HepG2 (cell line): ENCODE data around the gene SBK1. TPM values are rescaled to one million over a fixed set of nuclear protein-coding genes. Genes with fewer than 3 reads are reported as not detected.

Experiments used
- AHR ChIP-seq: IDR thresholded peaks from 2 replicates; pipeline ENCODE4 v1.6.1; 2018; ENCODE audit warnings: missing genetic modification reagents, missing compliant biosample characterization
- EED ChIP-seq: sonication (generic); formaldehyde crosslinking; IDR thresholded peaks from 2 replicates; pipeline ENCODE4 v1.5.0; 2020; ENCODE audit warnings: mild to moderate bottlenecking, missing genetic modification reagents
- GABPA ChIP-seq, 2 experiments: IDR thresholded peaks; 2 replicates each; pipeline ENCODE4 v1.6.1; 2011 to 2016; ENCODE audit warnings: low read depth in 2 of 2, low read length in 1 of 2, missing biosample characterization in 1 of 2, missing genetic modification characterization in 1 of 2
- IRX3 ChIP-seq: sonication (generic); formaldehyde crosslinking; IDR thresholded peaks from 2 replicates; pipeline ENCODE4 v1.8.1; 2023; ENCODE audit warnings: mild to moderate bottlenecking, low read depth, missing genetic modification reagents, borderline replicate concordance
- MED13 ChIP-seq: sonication (generic); formaldehyde crosslinking; IDR thresholded peaks from 2 replicates; pipeline ENCODE4 v1.5.0; 2020; ENCODE audit warnings: missing genetic modification reagents
- MXD4 ChIP-seq: IDR thresholded peaks from 2 replicates; pipeline ENCODE4 v1.6.1; 2016; ENCODE audit warnings: mild to moderate bottlenecking, missing biosample characterization, missing genetic modification reagents
- RBM39 ChIP-seq: fragments of 200-400 bp; formaldehyde crosslinking; IDR thresholded peaks from one replicate; pipeline ENCODE4 v1.6.1; 2018; ENCODE audit warnings: antibody characterized with exemption, mild to moderate bottlenecking, low read depth, low read length; ENCODE audit not compliant: poor library complexity, severe bottlenecking
- SMAD9 ChIP-seq: sonication (generic); formaldehyde crosslinking; IDR thresholded peaks from 2 replicates; pipeline ENCODE4 v1.5.1; 2020; ENCODE audit warnings: mild to moderate bottlenecking, missing genetic modification reagents
- SOX6 ChIP-seq, 2 experiments: fragments of 450-650 bp in 1 of 2; sonication (generic) in 1 of 2; formaldehyde crosslinking in 1 of 2; IDR thresholded peaks; 2 replicates each; pipeline versions ENCODE4 v1.4.0 to v1.6.1; 2017 to 2020; ENCODE audit warnings: antibody characterized with exemption in 1 of 2, mild to moderate bottlenecking in 1 of 2, missing genetic modification reagents in 1 of 2
- SYNCRIP ChIP-seq: fragments of 200-400 bp; formaldehyde crosslinking; IDR thresholded peaks from 2 replicates; pipeline ENCODE4 v1.6.1; 2018; ENCODE audit warnings: mild to moderate bottlenecking, low read depth, low read length; ENCODE audit not compliant: insufficient read depth
- TAF1 ChIP-seq: sonication (generic); formaldehyde crosslinking; IDR thresholded peaks from 2 replicates; pipeline ENCODE4 v1.4.0; 2020; ENCODE audit warnings: missing genetic modification reagents
- TCF12 ChIP-seq, 2 experiments: fragments of 450-650 bp in 1 of 2; sonication (generic) in 1 of 2; formaldehyde crosslinking in 1 of 2; IDR thresholded peaks; 2 replicates each; pipeline versions ENCODE4 v1.6.1 to v1.8.0; 2017 to 2022; ENCODE audit warnings: antibody characterized with exemption in 1 of 2, mild to moderate bottlenecking in 1 of 2, missing genetic modification reagents in 1 of 2, moderate library complexity in 1 of 2
- ZBTB21 ChIP-seq: sonication (generic); formaldehyde crosslinking; IDR thresholded peaks from 2 replicates; pipeline ENCODE4 v1.4.0; 2020; ENCODE audit warnings: missing genetic modification reagents
- polyA plus RNA-seq, 8 experiments: library from polyadenylated mRNA; depleted of rRNA in 3 of 8; stranded (reverse) in 7 of 8; unstranded in 1 of 8; fragments of >200 nt; fragmentation: Illumina TruSeq in 4 of 8; extraction: Trizol in 4 of 8; gene quantifications; 2 replicates each; pipeline versions ENCODE4 v1.2.1 to v1.2.3, GENCODE V29; 2011 to 2016; ENCODE audit warnings: low read depth in 4 of 8, missing spikeins in 1 of 8, mixed read lengths in 1 of 8; ENCODE audit not compliant: insufficient read depth in 1 of 8
- total RNA-seq, 5 experiments: library from RNA; depleted of rRNA; stranded (reverse); fragments of >200 nt; fragmentation: Illumina TruSeq; extraction: Trizol; gene quantifications; 2 replicates each; pipeline ENCODE4 v1.2.3, GENCODE V29; 2016; ENCODE audit warnings: low read depth in 1 of 5
- TF ChIP-seq, protein P1 (sequence below), 2 experiments: fragments of 450-650 bp in 1 of 2; sonication (generic) in 1 of 2; formaldehyde crosslinking in 1 of 2; IDR thresholded peaks; 2 replicates each; pipeline versions ENCODE4 v1.6.1 to v1.8.0; 2016 to 2022; ENCODE audit warnings: antibody characterized with exemption in 1 of 2, mild to moderate bottlenecking in 1 of 2, missing genetic modification reagents in 1 of 2
- TF ChIP-seq, protein P2 (sequence below): sonication (generic); formaldehyde crosslinking; IDR thresholded peaks from 2 replicates; pipeline ENCODE4 v1.5.1; 2020; ENCODE audit warnings: missing genetic modification reagents, mild to moderate bottlenecking, borderline replicate concordance
- TF ChIP-seq, protein P3 (sequence below): sonication (generic); formaldehyde crosslinking; IDR thresholded peaks from 2 replicates; pipeline ENCODE4 v1.8.0; 2022; ENCODE audit warnings: mild to moderate bottlenecking, missing genetic modification reagents, moderate library complexity

Gene SBK1
- total and polyA plus RNA-seq, 2 of the 13 experiments (the other 11 are each of a cell fraction or from before 2014, with no cell fraction given): 0.15 to 0.17 TPM

DNA sequence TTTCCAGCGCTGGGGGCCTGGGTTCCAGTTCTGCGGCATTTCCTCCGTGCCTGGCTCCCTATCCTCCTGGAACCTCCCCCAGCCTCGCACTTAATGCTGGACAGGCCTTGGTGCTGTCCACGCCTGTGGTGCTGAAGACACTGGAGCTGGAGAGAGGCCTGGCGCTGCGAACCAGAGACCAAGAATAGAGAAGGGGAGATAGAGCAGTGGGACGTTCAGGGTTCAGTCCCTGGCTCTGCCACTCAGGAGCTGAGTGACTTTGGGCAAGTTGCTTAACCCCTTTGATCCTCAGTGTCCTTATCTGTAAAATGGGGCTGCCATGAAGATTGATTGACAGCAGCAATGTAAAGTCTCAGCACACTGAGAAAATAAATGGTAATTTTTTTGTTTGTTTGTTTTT, 11.9 kb downstream of the SBK1 start (continued):
- TF ChIP-seq ZBTB21 (peak; percentile 78; the same call in 1 of the 2 replicates), GABPA (IDR thresholded peaks at IDR 0.05; ENCODE audit: low read depth, low read length) (no peak), GABPA (CRISPR knock-in tag; IDR thresholded peaks at IDR 0.05; ENCODE audit: low read depth) (peak; percentile 50; the same call in 1 of the 2 replicates), EED (no peak), SOX6 (IDR thresholded peaks at IDR 0.05) (no peak), SOX6 (CRISPR knock-in tag; IDR thresholded peaks at IDR 0.05) (no peak), MXD4 (peak; percentile 70; the same call in 1 of the 2 replicates), TAF1 (CRISPR knock-in tag) (peak; percentile 42; the same call in 1 of the 2 replicates), AHR (CRISPR knock-in tag) (peak; percentile 99), SYNCRIP (no peak), MED13 (peak; percentile 84), SMAD9 (CRISPR knock-in tag) (no peak; the same call in 1 of the 2 replicates), RBM39 (no peak), TCF12 (IDR thresholded peaks at IDR 0.05) (no peak), TCF12 (CRISPR knock-in tag; IDR thresholded peaks at IDR 0.05) (no peak), IRX3 (peak; percentile 97; the same call in 1 of the 2 replicates)
- TF ChIP-seq, protein P1, sequence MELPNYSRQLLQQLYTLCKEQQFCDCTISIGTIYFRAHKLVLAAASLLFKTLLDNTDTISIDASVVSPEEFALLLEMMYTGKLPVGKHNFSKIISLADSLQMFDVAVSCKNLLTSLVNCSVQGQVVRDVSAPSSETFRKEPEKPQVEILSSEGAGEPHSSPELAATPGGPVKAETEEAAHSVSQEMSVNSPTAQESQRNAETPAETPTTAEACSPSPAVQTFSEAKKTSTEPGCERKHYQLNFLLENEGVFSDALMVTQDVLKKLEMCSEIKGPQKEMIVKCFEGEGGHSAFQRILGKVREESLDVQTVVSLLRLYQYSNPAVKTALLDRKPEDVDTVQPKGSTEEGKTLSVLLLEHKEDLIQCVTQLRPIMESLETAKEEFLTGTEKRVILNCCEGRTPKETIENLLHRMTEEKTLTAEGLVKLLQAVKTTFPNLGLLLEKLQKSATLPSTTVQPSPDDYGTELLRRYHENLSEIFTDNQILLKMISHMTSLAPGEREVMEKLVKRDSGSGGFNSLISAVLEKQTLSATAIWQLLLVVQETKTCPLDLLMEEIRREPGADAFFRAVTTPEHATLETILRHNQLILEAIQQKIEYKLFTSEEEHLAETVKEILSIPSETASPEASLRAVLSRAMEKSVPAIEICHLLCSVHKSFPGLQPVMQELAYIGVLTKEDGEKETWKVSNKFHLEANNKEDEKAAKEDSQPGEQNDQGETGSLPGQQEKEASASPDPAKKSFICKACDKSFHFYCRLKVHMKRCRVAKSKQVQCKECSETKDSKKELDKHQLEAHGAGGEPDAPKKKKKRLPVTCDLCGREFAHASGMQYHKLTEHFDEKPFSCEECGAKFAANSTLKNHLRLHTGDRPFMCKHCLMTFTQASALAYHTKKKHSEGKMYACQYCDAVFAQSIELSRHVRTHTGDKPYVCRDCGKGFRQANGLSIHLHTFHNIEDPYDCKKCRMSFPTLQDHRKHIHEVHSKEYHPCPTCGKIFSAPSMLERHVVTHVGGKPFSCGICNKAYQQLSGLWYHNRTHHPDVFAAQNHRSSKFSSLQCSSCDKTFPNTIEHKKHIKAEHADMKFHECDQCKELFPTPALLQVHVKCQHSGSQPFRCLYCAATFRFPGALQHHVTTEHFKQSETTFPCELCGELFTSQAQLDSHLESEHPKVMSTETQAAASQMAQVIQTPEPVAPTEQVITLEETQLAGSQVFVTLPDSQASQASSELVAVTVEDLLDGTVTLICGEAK (IDR thresholded peaks at IDR 0.05): no peak
- TF ChIP-seq, protein P1 (CRISPR knock-in tag; IDR thresholded peaks at IDR 0.05): peak; percentile 84
- TF ChIP-seq, protein P2, sequence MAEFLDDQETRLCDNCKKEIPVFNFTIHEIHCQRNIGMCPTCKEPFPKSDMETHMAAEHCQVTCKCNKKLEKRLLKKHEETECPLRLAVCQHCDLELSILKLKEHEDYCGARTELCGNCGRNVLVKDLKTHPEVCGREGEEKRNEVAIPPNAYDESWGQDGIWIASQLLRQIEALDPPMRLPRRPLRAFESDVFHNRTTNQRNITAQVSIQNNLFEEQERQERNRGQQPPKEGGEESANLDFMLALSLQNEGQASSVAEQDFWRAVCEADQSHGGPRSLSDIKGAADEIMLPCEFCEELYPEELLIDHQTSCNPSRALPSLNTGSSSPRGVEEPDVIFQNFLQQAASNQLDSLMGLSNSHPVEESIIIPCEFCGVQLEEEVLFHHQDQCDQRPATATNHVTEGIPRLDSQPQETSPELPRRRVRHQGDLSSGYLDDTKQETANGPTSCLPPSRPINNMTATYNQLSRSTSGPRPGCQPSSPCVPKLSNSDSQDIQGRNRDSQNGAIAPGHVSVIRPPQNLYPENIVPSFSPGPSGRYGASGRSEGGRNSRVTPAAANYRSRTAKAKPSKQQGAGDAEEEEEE (CRISPR knock-in tag): no peak
- TF ChIP-seq, protein P3, sequence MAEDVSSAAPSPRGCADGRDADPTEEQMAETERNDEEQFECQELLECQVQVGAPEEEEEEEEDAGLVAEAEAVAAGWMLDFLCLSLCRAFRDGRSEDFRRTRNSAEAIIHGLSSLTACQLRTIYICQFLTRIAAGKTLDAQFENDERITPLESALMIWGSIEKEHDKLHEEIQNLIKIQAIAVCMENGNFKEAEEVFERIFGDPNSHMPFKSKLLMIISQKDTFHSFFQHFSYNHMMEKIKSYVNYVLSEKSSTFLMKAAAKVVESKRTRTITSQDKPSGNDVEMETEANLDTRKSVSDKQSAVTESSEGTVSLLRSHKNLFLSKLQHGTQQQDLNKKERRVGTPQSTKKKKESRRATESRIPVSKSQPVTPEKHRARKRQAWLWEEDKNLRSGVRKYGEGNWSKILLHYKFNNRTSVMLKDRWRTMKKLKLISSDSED (CRISPR knock-in tag): peak; percentile 94; the same call in 1 of the 2 replicates
